Measurements from ENCODE around the gene TMEM168. TPM values are rescaled to one million over a fixed set of nuclear protein-coding genes. Genes with fewer than 3 reads are reported as not detected.

Gene TMEM168
- total RNA-seq, 2 donors from 2014 or later, result 46.5 to 49.3 TPM

DNA sequence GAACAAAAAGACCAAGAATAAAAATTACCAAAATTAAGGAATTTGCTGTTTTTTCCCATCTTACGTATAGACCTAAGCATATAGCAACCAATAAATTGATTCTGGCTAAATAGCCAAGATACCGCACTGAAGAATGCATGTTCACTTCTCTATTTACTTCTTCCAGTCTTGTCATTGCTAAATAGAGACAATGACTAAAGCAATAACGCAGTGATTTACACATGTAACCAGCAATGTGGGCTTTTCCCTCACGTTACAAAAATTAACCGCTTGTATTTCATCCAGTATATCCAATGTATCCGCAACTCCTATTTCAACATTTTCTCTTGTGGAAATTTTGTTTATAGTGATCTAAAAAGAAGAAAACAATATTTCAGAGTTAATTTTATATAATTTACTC, 5.6 kb downstream of the TMEM168 start:
- intact Hi-C loops (cut with DNase I, micrococcal nuclease), result no loop called here
- ATAC-seq (no peak), DNase-seq (no peak)

DNA sequence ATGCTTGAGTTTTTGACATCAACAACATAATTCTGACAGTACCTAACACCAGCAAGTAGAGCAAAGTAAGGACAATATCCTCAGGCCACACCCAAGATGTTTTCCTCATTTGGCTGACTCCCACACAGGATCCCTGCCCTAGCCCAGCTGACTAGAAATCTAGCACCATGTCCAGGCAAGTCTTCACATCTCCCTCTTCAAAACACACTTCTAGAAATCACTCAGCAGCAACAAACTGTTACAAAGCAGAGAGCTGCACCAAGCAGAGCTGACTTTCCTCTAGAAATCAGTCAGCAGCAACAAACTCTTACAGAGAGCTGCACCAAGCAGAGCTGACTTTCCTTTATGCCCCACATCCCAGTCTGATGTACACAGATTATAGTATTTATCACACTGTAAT, 7.7 kb downstream of the TMEM168 start:
- DNase-seq (no peak), ATAC-seq (peak; percentile 77)
- intact Hi-C loops (cut with DNase I, micrococcal nuclease), result no loop called here

DNA sequence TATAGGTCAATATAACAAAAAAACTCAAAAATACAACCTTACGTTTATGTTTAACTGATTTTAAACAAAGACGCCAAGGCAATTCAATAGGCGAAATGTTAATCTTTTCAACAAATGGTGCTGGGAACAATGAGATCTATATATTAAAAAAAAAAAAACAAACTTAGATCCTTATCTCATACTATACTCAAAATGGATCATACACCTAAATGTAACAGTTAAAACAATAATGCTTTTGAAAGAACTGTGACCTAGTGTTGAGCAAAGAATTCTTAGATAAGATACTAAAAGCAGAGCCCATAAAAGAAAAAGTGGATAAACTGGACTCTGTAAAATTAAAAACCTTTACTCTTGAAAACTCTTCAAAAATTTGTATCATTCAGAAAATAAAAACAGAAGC, 8.6 kb downstream of the TMEM168 start:
- no peak for DNase-seq
- peak; percentile 60 for ATAC-seq
- intact Hi-C loops (cut with DNase I, micrococcal nuclease), result no loop called here

DNA sequence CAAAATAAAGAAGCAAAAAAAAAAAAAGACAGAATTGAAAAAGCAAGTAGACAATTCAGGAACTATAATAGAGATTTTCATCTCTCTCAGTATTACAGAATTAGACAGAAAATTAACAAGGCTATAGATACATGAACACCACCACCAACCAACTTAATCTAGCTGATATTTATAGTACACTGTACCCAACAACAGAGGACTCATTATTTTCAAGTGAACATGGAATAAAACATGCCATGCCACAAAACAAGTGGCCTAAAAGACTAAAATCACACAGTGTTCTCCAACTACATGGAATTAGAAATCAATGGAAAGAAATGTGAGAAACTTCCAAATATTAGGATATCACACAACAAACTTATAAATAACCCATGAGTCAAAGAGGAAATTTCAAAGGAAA, 9.1 kb downstream of the TMEM168 start:
- no peak for ATAC-seq
- intact Hi-C loops (cut with DNase I, micrococcal nuclease), result no loop called here
- DNase-seq, result no peak

DNA sequence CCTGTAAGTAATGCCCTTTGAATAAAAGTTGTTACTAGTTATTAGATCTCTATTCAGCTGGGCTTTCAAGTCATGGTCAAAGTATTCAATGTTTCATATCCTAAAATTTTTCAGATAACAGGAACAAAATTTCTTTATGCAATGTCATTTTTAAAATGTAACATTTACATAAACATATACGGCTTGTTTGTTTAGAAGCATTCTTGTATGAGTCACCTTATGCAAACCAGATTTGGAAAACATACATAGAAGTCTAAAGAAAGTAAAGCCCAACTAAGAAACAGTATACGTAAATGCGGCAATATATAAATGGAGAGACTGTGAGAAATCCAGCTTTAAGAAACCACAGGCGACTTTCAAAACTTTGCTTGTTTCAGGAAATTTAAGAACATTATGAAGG, 10.5 kb downstream of the TMEM168 start:
- intact Hi-C loops (cut with DNase I, micrococcal nuclease), result no loop called here
- ATAC-seq, result no peak

DNA sequence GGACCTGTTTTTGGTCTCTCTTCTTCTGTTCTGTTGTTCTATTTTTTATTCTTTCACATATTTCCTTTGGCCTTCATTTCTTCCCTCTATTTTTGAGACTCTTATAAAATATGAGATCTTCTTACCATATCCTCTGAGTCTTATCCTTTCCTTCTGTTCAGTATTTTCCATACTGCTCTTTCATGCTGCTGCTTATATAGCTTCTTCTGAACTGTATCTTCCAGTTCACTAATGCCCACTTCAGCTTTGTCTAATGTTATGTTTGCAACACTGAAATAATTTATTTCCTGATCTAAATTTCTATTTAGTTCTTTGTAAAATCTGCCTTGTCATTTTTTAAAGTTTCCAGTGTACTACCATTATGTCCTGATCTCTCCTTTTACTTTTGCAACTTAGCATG, 12.8 kb downstream of the TMEM168 start:
- intact Hi-C loops (cut with DNase I, micrococcal nuclease), result no loop called here
- DNase-seq (no peak), ATAC-seq (no peak)

More for the DNA sequence above, 10.5 kb downstream of the TMEM168 start:
- DNase-seq, result no peak

DNA sequence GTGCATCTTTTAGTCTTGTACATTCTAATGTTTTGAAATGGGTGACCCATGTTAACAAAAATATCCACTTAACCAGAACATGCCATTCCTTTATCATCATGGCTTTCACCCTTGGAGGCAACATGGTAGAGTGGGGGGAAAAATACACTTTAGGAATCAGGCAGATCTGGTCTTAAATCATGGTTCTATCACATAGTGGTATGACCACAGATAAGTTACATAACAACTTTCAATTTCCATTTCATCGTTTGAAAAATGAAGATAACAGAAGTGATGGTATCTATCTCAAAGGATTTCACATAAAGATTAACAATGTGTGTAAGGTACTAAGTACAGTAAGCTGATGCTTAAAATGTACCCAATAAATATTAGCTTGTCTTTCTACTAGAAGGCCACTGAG, 19.0 kb downstream of the TMEM168 start:
- ATAC-seq, result no peak
- DNase-seq, result no peak
- intact Hi-C loops (cut with DNase I, micrococcal nuclease), result no loop called here

DNA sequence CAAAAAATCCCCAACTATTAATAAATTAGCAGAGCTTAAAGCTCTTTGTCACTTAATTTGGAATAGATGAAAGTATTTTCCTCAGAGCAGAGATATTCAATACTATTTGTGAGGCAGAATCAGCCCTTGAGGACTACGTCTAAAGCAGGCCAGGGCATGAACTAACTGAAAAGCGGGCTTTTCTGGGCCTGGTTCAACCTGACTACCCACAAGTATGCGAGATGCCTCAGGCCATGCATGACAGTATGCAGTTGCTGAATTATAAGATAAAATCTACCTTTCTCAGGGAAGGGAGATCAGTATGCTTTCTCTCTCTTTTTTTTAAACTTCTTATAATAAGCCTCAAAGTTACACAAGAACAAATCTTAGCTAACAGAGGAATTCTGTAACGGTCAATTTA, 20.1 kb downstream of the TMEM168 start:
- DNase-seq (no peak), ATAC-seq (no peak)
- intact Hi-C loops (cut with DNase I, micrococcal nuclease), result no loop called here

DNA sequence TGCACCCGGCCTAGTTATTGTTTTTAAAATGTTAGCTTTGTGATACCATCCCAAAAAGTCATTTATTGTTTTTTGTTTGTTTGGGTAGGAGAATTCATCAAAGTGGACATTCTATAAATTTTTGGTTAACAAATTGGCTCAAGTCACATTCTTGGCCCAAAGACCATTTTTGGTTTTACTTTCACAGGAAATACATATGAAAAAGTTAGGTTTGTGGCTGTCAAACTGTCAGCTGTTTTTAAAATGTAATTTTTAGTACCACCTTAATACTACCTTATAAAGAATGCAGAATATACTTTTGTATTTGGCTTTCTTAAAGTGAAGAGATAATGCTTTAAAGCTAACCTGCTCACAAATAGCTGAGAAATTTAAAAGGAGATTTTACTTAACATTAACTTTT, 25.1 kb downstream of the TMEM168 start:
- DNase-seq (no peak), ATAC-seq (no peak)
- intact Hi-C loops (cut with DNase I, micrococcal nuclease), result no loop called here

DNA sequence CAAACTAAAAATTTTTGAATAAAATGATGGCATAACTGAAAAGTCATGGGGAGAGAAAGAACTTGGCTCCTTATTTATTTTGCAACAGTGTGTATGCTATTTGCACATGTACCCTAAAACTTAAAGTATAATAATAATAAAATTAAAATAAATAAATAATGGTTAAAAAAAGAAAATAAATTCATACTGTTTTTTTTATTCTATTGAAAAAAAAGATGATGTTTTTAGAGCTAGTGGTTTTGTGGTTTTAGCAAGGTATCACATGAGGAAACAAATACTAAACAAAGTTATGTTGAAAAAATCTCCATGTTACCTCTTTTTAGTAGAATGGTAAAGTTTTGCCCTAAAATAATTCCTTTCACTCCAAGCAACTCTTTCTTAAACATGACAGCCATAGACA, 26.2 kb downstream of the TMEM168 start:
- DNase-seq (no peak), ATAC-seq (no peak)
- intact Hi-C loops (cut with DNase I, micrococcal nuclease), result no loop called here

DNA sequence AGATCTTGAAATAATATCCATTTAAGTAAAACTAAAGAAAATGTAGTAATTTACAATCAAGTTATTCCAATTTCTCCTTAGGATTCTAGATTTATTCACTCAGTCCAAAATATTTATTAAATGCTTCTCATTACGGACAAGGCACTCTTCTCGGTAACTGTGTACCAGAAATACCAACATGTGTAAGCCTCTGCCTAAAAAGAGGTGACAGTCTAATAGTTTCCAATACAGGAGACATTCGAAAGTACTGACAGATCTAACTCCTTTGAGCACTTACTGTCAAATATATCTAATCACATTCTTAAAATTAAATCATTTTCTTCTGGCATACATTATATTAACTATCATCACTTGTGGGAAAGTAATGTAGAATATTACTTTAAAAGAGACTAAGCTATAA, 26.9 kb downstream of the TMEM168 start:
- ATAC-seq (no peak), DNase-seq (no peak)
- intact Hi-C loops (cut with DNase I, micrococcal nuclease), result no loop called here

DNA sequence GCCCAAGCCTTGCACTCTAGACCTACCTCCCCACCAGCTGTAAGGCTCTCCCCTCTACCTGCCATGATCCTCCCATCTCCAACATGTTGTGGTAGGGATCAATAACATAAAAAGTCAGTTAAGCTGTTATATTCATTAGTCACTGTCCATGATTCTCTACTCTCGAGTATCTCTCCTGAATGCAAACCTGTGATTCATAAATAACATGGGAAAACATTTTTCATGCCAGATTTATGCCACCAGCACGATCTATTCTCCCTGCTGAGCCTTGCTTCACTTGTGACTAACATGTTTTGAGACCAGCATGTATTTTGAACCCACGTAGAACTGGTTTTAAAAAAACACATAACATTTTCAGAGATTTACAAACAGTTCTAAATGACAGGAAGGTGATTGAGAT, 30.3 kb downstream of the TMEM168 start:
- intact Hi-C loops (cut with DNase I, micrococcal nuclease), result no loop called here
- ATAC-seq (no peak), DNase-seq (no peak)

DNA sequence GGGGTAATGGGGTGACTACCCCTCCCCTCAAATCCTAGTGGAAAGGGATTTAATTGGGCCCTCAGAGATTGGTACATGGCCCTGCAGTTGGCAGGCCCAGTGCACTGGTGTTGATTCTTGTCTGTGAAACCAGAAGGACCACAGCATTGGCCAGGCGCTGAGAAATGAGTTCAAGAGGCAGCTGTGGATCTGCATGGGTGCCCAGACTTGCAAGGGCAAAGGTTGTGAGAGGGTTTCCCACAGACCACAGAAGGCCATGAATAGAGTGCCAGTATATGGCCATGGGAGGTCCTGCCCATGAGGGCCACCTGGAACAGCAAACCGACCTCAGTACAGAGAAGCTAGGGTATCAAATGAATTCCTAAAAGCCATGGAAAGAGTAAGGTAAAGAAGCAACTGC, 32.9 kb downstream of the TMEM168 start:
- ATAC-seq (no peak), DNase-seq (no peak)
- intact Hi-C loops (cut with DNase I, micrococcal nuclease), result no loop called here

DNA sequence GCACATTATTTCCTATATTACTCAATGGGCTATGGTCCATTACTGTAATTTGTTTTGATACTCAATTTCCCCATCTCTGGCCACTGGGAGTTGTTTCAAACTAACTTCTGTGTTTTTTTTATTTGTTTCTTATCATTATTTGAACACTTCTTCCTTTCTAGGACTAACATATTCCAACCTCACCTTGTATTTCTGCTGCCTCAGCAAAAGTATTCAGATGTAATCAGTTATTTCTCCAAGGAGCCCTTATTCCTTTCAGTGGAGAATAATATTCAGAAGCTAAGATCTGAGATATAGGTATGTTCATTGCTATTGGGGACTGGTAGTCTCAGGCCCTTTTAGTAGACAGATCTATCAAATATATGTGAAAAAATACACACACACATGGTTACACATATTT, 36.9 kb downstream of the TMEM168 start:
- intact Hi-C loops (cut with DNase I, micrococcal nuclease), result no loop called here
- ATAC-seq, result no peak
- DNase-seq, result no peak

DNA sequence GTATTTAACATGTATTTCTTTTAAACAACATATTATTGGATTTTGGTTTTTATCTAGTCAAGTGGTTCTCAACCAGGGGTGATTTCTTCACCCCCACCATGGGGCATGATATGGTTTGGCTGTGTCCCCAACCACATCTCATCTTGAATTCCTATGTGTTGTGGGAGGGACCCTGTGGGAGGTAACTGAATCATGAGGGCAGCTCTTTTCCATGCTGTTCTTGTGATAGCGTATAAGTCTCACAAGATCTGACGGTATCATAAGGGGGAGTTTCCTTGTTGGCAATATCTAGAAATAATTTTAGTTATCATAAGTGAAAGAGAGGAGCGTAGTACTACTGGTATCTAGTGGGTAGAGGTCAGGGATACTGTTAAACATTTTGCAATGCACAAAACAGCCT, 37.6 kb downstream of the TMEM168 start:
- DNase-seq, result no peak
- intact Hi-C loops (cut with DNase I, micrococcal nuclease), result no loop called here
- ATAC-seq, result no peak

DNA sequence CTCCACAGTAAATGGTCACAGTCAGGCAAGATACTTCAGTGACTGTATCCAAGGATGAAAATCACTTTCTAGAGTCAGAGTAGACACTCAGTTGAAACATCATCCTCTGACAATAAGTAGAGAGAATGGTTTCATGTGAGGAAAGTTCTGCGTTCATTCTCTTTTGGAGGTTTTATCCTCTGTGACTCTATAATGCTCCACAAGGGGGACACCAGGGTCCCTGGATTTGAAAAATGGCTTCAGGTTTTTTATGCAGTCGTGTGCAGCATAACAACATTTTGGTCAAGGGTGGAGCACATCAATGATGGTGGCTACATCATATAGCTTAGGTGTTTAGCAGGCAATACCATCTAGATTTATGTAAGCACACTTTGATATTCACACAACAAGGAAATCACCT, 40.4 kb downstream of the TMEM168 start:
- intact Hi-C loops (cut with DNase I, micrococcal nuclease), result no loop called here
- ATAC-seq, result no peak
- DNase-seq, result no peak

DNA sequence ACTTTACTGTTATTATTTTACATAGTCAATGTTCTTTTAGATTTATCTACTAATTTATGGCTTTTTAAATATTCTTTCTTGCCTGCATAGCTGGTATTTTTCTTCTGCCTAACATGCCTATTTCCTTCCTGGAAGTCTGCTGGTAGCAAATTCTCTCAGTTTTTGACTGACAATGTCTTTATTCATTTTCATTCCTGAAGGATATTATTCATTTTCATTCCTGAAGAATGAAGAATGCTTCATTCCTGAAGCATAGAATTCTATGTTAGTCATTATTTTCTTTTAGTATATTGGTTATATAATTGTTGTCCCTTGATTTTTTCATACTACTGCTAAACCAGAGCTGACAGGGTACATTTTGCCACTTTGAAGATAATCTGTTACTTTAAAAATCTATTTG, 41.8 kb downstream of the TMEM168 start:
- no peak for DNase-seq
- no peak for ATAC-seq
- intact Hi-C loops (cut with DNase I, micrococcal nuclease), result no loop called here

DNA sequence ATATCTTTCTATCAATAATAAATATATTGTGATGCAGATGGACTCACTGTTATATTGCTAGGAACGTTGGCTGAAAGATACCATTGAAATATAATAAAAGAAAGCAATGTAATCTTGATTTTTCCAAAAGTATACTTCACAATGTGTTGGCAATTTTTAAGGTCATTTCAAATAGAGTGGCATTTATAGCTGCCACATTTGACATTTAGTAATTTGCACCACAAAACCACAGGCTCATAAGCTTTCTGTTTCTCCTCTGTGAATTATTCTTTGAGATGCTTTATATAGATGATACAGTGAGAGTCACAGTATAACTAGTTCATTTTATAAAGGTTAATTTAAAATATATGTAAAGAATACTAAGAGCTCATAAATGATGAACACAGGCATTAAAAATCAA, 44.6 kb downstream of the TMEM168 start:
- intact Hi-C loops (cut with DNase I, micrococcal nuclease), result no loop called here
- ATAC-seq, result no peak
- no peak for DNase-seq

DNA sequence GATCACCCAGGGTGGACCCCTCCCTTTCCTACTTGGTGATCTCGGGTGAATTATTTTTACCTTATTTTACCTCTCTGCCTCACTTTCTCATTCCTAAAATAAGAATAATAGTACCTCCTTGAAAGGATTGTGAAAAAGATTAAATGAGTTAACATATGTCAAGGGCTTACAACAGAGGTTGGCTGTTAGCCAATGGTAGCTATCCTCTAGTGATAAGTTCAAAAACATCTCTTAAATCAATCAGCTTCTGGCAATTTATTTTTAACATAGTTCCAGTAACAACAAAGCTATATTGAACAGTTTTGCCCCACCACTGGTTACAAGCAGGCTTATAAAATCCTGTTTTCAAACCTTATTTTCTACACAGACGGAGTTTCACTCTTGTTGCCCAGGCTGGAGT, 45.4 kb downstream of the TMEM168 start:
- intact Hi-C loops (cut with DNase I, micrococcal nuclease), result no loop called here
- ATAC-seq, result no peak
- no peak for DNase-seq

DNA sequence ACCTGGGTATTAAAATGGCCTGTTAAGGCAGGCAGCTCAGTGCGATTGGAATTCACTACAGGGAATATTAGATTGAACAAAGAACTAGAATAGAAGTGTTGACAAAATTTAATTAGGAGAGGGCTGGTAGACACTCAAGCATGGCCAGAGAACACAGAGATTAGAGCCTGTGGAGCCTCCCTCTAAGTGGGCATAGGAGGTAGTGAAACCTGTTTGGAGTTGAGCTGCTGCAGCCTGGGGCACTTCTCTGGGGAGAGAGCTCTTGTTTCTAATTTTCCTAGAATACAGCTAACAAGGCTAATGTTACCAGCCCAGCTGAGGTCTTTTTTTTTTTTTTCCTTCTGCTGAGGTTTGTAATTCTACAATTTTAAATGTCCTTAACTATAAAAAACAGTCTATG, 46.4 kb downstream of the TMEM168 start:
- ATAC-seq (no peak), DNase-seq (no peak)
- intact Hi-C loops (cut with DNase I, micrococcal nuclease), result no loop called here

DNA sequence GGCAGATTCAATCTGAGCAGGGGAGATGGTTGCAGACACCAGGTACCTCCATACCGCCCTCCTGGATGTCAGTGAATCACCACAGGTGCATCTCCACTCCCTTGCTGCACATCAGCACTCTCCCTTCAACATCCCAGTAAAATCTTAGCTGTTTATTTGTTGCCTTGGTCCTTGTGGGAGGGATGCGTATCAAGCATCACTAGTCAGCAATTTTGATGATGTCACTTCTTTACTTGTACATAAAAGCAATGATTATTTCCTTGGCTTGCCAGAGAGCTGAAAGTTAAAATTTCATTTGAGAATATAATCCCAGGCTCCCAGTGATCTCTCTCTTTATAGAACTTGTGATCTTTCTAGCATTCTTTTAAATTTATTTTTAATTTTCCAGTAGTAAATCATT, 49.5 kb downstream of the TMEM168 start:
- no peak for DNase-seq
- intact Hi-C loops (cut with DNase I, micrococcal nuclease), result no loop called here

More for the DNA sequence above, 49.5 kb downstream of the TMEM168 start:
- ATAC-seq, result no peak
